Cardiac muscle cell (in vitro differentiated cells and primary cell): ENCODE results near the gene MRPL57. TPM values are rescaled to one million over a fixed set of nuclear protein-coding genes. Genes with fewer than 3 reads are reported as not detected.
"Not testable (repeated sequence)": the region's sequence is repeated elsewhere in the genome, so short reads cannot be mapped to it uniquely, and the experiment has no call there.

Experiments used
- DNase-seq, 2 donors: peaks; one replicate each; pipeline versions ENCODE4 v3.0.0 to v3.0.0-alpha.2; 2010 to 2017; ENCODE audit warnings: low read depth in 1 of 2, low spot score in 1 of 2
- H3K27ac ChIP-seq: fragments of 200-600 bp; sonication (generic); 2 replicates; pipeline ENCODE4 v1.5.1; 2016
- H3K27me3 ChIP-seq: fragments of 200-600 bp; sonication (generic); 2 replicates; pipeline ENCODE4 v1.6.0; 2016; ENCODE audit warnings: control low read depth
- H3K36me3 ChIP-seq: fragments of 200-600 bp; sonication (generic); 2 replicates; pipeline ENCODE4 v1.5.1; 2016; ENCODE audit warnings: control low read depth
- H3K4me1 ChIP-seq: fragments of 200-600 bp; sonication (generic); 2 replicates; pipeline ENCODE4 v1.8.1; 2017; ENCODE audit warnings: low read depth, mild to moderate bottlenecking, mixed run types
- H3K4me3 ChIP-seq: fragments of 200-600 bp; sonication (generic); 2 replicates; pipeline ENCODE4 v1.5.1; 2016; ENCODE audit warnings: mild to moderate bottlenecking
- H3K9me3 ChIP-seq: fragments of 200-600 bp; sonication (generic); 2 replicates; pipeline ENCODE4 v1.5.1; 2017; ENCODE audit warnings: low read depth, mild to moderate bottlenecking, control low read depth
- CTCF ChIP-seq: IDR thresholded peaks from 2 replicates; pipeline ENCODE4 v1.5.1; 2012; ENCODE audit warnings: low read depth, mild to moderate bottlenecking, low read length
- polyA plus RNA-seq: library from polyadenylated mRNA; unstranded; fragments of >200 nt; fragmentation: Nextera tagmentation; extraction: Ambion mirVana; gene quantifications from 2 replicates; pipeline ENCODE4 v1.2.1, GENCODE V29; 2016
- total RNA-seq: library from RNA; depleted of rRNA; stranded (reverse); fragments of >200 nt; gene quantifications from 2 replicates; pipeline ENCODE4 v1.2.3, GENCODE V29; 2016

MRPL57 gene
- total RNA-seq = 40.9 and 74.1 TPM in 2 replicates
- polyA plus RNA-seq = 55.3 and 60.4 TPM in 2 replicates

GRCh38 chr13:21176215-21176981 lies at the start of gene MRPL57, which contains the start of gene SKA3:
Gene MRPL57, plus strand, starts transcription at chr13:21176658. Its CDS starts 259 bp downstream, at chr13:21176917.
Gene SKA3, minus strand, starts transcription at chr13:21176552. Its CDS starts 75 bp downstream, at chr13:21176477.
- H3K4me1 ChIP-seq = peaks cover 6% of the 10 kb centered on the region
- H3K4me3 ChIP-seq = peak within 1 kb of the TSS; percentile 89
- no peaks in the 10 kb centered on the region for H3K9me3 ChIP-seq
- DNase-seq = peak; percentile 96
- H3K27ac ChIP-seq = peak within 1 kb of the TSS; percentile 96
- H3K27me3 ChIP-seq = no peaks in the 10 kb centered on the region
- no peak for TF ChIP-seq CTCF
- no peaks in the 10 kb centered on the region for H3K36me3 ChIP-seq

DNA sequence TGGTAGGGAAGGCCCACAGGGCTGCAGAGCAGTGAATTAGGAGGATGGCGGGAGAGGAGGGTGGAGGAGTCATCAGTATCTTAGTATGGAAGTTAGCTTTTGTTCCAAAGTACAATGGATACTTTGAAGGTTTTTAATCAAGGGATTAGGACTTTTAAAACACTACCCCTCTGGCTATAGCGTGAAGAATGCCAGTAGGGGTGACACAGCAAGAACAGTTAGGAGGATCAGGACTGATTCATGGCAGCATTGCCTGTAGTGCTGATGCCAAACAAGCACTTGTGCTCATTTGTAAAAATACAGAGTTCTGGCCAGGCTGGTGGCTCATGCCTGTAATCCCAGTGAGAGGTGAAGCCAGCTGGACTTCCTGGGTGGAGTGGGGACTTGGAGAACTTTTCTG lies 46.3 kb upstream of the MRPL57 start:
- H3K4me3 ChIP-seq = no peak overlapping the region
- H3K27ac ChIP-seq = no peak overlapping the region
- H3K9me3 ChIP-seq = no peaks in the 10 kb centered on the region
- no peaks in the 10 kb centered on the region for H3K4me1 ChIP-seq
- H3K27me3 ChIP-seq = no peaks in the 10 kb centered on the region
- H3K36me3 ChIP-seq = no peaks in the 10 kb centered on the region
- DNase-seq = no peak
- TF ChIP-seq CTCF = no peak

- Histone ChIP-seq H3K4me1 (no peaks in the 10 kb centered on the region), H3K27me3 (no peaks in the 10 kb centered on the region), H3K9me3 (no peaks in the 10 kb centered on the region), H3K36me3 (no peaks in the 10 kb centered on the region), H3K27ac (no peak overlapping the region), H3K4me3 (no peak overlapping the region)
- TF ChIP-seq CTCF = no peak
- DNase-seq = no peak
Observed at GRCh38 chr13:21133077-21133476, 43.4 kb upstream of the MRPL57 start.

GRCh38 chr13:21134475-21134874 lies 42.0 kb upstream of the MRPL57 start:
- H3K27ac ChIP-seq = no peak overlapping the region
- H3K27me3 ChIP-seq = no peaks in the 10 kb centered on the region
- no peak overlapping the region for H3K4me3 ChIP-seq

DNA sequence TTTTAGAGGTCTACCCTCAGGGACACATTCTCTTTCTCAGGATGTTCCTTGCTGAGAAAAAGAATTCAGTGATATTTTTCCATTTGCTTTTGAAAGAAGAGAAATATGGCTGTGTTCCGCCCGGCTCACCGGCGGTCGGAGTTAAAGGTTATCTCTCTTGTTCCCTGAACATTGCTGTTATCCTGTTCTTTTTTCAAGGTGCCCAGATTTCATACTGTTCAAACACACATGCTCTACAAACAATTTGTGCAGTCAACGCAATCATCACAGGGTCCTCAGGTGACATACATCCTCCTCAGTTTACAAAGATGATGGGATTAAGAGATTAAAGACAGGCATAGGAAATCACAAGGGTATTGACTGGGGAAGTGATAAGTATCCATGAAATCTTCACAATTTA lies 40.6 kb upstream of the MRPL57 start:
- not testable (repeated sequence) for DNase-seq, H3K36me3 ChIP-seq, H3K4me3 ChIP-seq, H3K4me1 ChIP-seq, H3K27me3 ChIP-seq, H3K27ac ChIP-seq, H3K9me3 ChIP-seq

More at GRCh38 chr13:21134475-21134874, 42.0 kb upstream of the MRPL57 start:
- H3K36me3 ChIP-seq = no peaks in the 10 kb centered on the region
- no peaks in the 10 kb centered on the region for H3K9me3 ChIP-seq
- H3K4me1 ChIP-seq = no peaks in the 10 kb centered on the region
- DNase-seq = no peak
- no peak for TF ChIP-seq CTCF

GRCh38 chr13:21137696-21138095 lies 38.8 kb upstream of the MRPL57 start:
- peak in 1 of 2 donors; percentile 34 for DNase-seq
- Histone ChIP-seq H3K27ac (no peak overlapping the region), H3K9me3 (no peaks in the 10 kb centered on the region), H3K4me1 (peaks cover 1% of the 10 kb centered on the region), H3K4me3 (no peak overlapping the region), H3K27me3 (no peaks in the 10 kb centered on the region), H3K36me3 (peaks cover 6% of the 10 kb centered on the region)
- no peak for TF ChIP-seq CTCF
